Subcutaneous abdominal adipose tissue (tissue), 5 donors: ENCODE measurements around the gene CCDC40.

Experiments used
- H3K27ac ChIP-seq: one replicate; pipeline ENCODE4 v1.7.0; 2013; ENCODE audit warnings: low read depth, mild to moderate bottlenecking, inconsistent platforms, low read length, moderate library complexity
- H3K27me3 ChIP-seq, 5 donors: one replicate each; pipeline ENCODE4 v1.7.0; 2013; ENCODE audit warnings: low read length in 5 of 5, inconsistent platforms in 1 of 5; ENCODE audit not compliant: control insufficient read depth in 5 of 5, insufficient read depth in 4 of 5
- H3K36me3 ChIP-seq, 5 donors: one replicate each; pipeline ENCODE4 v1.7.0; 2013; ENCODE audit warnings: low read length in 5 of 5; ENCODE audit not compliant: control insufficient read depth in 5 of 5, insufficient read depth in 5 of 5
- H3K4me1 ChIP-seq, 5 donors: one replicate each; pipeline ENCODE4 v1.7.0; 2013; ENCODE audit warnings: low read length in 5 of 5, mild to moderate bottlenecking in 3 of 5, moderate library complexity in 1 of 5; ENCODE audit not compliant: control insufficient read depth in 5 of 5, insufficient read depth in 5 of 5
- H3K4me3 ChIP-seq, 5 donors: one replicate each; pipeline ENCODE4 v1.7.0; 2013; ENCODE audit warnings: low read length in 5 of 5, low read depth in 1 of 5
- H3K9ac ChIP-seq, 5 donors: one replicate each; pipeline ENCODE4 v1.7.0; 2013; ENCODE audit warnings: low read length in 5 of 5, mild to moderate bottlenecking in 4 of 5, moderate library complexity in 3 of 5
- H3K9me3 ChIP-seq, 5 donors: one replicate each; pipeline ENCODE4 v1.7.0; 2013; ENCODE audit warnings: low read length in 5 of 5; ENCODE audit not compliant: control insufficient read depth in 5 of 5
- donor health status: healthy.
- donor health status: healthy.
- donor health status: healthy.
- donor health status: healthy.
- donor health status: healthy.

The CCDC40 gene

DNA sequence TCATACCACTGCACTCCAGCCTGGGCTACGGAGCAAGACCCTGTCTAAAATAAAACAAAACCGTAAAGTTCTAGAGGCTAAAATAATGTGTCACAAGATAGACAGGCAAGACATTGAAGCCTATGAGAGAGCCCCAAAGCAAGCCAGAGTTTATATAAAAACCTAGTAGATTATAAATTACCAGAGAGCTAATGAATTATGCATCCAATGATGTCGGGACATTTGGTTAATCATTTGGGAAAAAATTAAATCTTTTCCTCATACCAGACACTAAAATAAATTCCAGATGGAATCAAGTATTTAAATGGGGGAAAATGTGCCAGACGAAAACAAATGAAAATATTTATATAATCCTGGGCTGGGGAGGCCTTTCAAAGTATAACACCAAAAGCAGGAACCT lies 24.2 kb downstream of the CCDC40 start:
- peaks cover 1 to 17% (median 16%) of the 10 kb centered on the region in 5 donors for H3K4me1 ChIP-seq
- H3K27ac ChIP-seq = no peak overlapping the region
- peaks cover 0 to 10% (median 7%) of the 10 kb centered on the region in 5 donors for H3K36me3 ChIP-seq
- H3K4me3 ChIP-seq = no peak overlapping the region
- no peaks in the 10 kb centered on the region for H3K9me3 ChIP-seq
- H3K9ac ChIP-seq = no peak overlapping the region
- no peaks in the 10 kb centered on the region for H3K27me3 ChIP-seq

GRCh38 chr17:80061421-80061820 lies 25.0 kb downstream of the CCDC40 start:
- peaks cover 1 to 22% (median 16%) of the 10 kb centered on the region in 5 donors for H3K4me1 ChIP-seq
- H3K9ac ChIP-seq = no peak overlapping the region
- H3K27ac ChIP-seq = no peak overlapping the region
- H3K36me3 ChIP-seq = peaks cover 0 to 10% (median 7%) of the 10 kb centered on the region in 5 donors
- no peak overlapping the region for H3K4me3 ChIP-seq
- no peaks in the 10 kb centered on the region for H3K27me3 ChIP-seq
- no peaks in the 10 kb centered on the region for H3K9me3 ChIP-seq

DNA sequence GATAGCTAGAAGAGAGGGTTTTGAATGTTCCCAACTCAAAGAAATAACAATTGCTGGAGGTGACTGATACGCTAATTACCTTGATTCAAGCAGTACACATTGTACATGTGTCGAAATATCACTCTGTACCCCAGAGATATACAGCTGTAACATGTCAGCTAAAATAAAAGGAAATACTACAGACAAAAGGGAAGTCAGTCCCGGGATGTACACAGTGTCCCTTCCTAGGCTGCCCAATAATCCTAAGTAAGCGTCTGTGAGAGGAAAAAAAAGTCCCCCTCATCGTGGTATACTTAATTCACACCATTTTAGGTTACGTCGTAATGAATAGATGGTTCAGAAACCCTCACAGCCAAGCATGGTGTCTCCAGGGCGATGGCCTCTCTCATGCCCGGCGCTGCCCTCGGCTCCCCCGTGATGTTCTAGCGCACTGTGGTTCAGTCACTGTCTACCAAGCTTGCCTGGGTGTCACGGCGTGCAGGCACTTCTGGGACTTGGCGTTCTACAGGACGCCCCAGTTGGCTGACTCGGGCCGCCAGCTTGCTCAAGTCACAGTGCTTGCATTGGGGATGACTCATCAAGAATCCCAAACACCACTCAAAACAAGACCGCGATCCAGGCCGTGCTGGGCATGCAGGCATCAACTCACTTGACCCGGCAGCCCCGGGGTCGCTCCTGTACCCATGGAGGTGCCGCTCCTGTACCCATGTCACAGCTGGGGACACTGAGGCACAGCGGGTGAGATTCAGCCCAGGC lies 27.6 kb downstream of the CCDC40 start:
- peak overlapping the region in 2 of 5 donors; percentile 19 to 51 for H3K9ac ChIP-seq
- no peak overlapping the region for H3K27ac ChIP-seq
- H3K4me1 ChIP-seq = peaks cover 6 to 29% (median 24%) of the 10 kb centered on the region in 5 donors
- H3K9me3 ChIP-seq = no peaks in the 10 kb centered on the region
- peaks cover 0 to under 1% (median 0%) of the 10 kb centered on the region in 5 donors for H3K36me3 ChIP-seq
- no peaks in the 10 kb centered on the region for H3K27me3 ChIP-seq
- H3K4me3 ChIP-seq = peak overlapping the region in 1 of 5 donors; percentile 2

- H3K36me3 ChIP-seq = no peaks in the 10 kb centered on the region
- H3K4me3 ChIP-seq = peak overlapping the region in 1 of 5 donors; percentile 2
- H3K4me1 ChIP-seq = peaks cover 7 to 36% (median 31%) of the 10 kb centered on the region in 5 donors
- no peaks in the 10 kb centered on the region for H3K27me3 ChIP-seq
- no peak overlapping the region for H3K27ac ChIP-seq
- H3K9ac ChIP-seq = peak overlapping the region in 1 of 5 donors; percentile 51
- H3K9me3 ChIP-seq = no peaks in the 10 kb centered on the region
These were observed 28.3 kb downstream of the CCDC40 start for GRCh38 chr17:80064696-80065095.

GRCh38 chr17:80065478-80066170 lies 29.2 kb downstream of the CCDC40 start:
- Histone ChIP-seq H3K4me3 (no peak overlapping the region), H3K36me3 (no peaks in the 10 kb centered on the region), H3K27ac (no peak overlapping the region), H3K9me3 (no peaks in the 10 kb centered on the region), H3K27me3 (no peaks in the 10 kb centered on the region), H3K9ac (no peak overlapping the region), H3K4me1 (peaks cover 11 to 45% (median 40%) of the 10 kb centered on the region in 5 donors)

DNA sequence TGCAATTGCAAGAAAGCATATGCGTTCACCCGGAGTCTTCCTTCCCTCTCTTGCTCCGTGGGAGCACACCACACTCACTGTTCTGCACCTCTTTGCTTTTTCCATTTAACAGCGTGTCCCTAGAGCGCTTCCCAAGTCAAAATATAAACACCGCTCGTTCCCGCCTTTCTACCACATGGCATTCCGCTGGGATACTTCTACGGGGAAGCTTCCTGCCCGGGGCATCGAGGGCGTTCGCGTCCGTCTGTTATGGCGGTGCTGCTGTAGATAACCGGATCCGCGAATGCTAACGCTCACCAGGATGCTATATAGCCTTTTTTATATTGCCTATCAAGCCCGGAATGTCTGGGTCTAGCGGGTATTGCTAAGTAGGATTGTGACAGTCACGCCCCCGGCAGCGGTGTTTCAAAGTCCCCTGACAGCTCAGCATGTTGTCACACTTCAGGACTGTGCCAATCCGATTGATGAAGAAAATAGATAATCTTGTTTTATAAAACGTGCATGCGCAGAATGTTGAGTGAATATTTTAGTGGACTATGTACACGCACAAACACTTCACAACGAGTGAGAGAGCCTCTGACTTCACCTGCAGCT lies 31.0 kb downstream of the CCDC40 start:
- Histone ChIP-seq H3K36me3 (no peaks in the 10 kb centered on the region), H3K9me3 (no peaks in the 10 kb centered on the region), H3K27me3 (no peaks in the 10 kb centered on the region), H3K9ac (no peak overlapping the region), H3K4me3 (no peak overlapping the region), H3K27ac (no peak overlapping the region), H3K4me1 (peaks cover 11 to 60% (median 51%) of the 10 kb centered on the region in 5 donors)

DNA sequence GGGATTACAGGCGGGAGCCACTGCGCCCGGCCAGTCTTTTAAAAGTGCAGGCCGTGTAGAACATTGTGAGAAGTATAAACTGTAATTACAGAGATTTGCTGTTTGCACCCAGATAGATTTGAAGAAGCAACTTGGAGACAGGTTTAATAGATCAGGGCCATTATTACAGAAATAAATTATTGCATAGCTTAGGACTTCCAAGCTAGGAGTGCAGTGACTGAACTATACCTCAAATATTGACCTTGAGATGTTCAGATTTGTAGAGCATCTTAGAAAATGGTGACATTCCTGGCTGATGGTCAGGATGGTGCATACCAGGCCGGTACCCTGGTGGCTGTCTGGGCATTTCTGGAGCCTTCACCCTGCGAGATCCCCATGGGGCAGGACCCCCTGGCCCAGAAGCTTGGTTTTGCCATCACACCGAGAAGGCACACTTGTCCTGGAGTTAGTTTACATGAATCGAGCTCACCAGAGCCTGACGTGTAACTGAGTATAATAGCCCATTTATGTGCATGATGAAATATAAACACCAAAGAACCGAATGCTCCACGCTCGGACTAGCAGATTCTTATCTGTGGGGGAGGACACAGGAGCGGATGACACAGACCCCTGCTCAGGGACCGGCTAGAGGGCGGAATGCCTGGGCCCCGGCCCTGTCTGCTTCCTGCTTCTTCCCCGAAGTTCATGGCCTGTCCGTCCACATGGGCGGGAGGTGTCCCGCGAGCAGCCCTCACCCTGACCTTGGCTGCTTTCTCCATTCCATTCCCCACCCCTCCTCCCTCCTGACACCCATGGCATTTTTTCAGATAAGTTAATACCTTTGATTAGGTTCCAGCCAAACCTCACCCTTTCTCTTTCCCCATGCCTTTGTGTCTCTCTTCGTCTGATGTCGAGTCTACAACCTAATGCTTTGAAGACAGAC lies 32.1 kb downstream of the CCDC40 start:
- peak overlapping the region in 1 of 5 donors; percentile 19 for H3K4me3 ChIP-seq
- H3K27ac ChIP-seq = peak overlapping the region; percentile 96
- no peaks in the 10 kb centered on the region for H3K36me3 ChIP-seq
- no peaks in the 10 kb centered on the region for H3K27me3 ChIP-seq
- peaks cover 11 to 56% (median 47%) of the 10 kb centered on the region in 5 donors for H3K4me1 ChIP-seq
- H3K9ac ChIP-seq = peak overlapping the region in 4 of 5 donors; percentile 2 to 63 (median 30)
- H3K9me3 ChIP-seq = no peaks in the 10 kb centered on the region

DNA sequence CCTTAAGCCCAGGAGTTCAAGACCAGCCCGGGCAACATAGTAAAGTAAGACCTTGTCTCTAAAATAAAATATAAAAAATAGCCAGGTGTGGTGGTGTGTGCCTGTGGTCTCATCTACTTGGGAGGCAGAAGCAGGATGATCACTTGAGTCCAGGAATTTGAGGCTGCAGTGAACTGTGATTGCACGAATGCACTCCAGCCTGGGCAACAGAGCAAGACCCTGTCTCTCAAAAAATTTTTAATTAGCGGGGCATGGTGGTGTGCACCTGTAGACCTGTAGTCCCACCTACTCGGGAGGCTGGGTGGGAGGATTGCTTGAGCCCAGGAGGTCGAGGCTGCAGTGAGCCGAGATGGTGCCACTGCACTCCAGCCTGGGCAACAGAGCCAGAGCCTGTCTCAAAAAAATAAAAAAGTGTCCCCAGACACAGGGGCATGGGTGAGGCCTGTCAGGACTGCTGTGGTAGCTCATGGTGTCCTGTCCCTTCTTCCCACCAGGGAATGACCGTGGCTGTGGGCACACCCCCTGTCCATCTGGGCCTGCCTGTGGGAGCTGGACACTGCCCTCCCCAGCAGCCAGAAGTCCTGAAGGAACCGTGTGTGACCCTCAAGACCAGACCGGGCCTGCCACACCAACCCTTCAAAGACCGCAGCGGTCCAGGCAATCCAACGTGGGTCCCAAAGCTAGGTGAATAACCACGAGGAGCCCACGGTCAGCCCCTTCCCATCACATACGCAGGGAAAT lies 34.1 kb downstream of the CCDC40 start:
- H3K4me3 ChIP-seq = peak overlapping the region; percentile 42 to 71 (median 64)

More for the DNA sequence above, 34.1 kb downstream of the CCDC40 start:
- H3K4me1 ChIP-seq = peaks cover 9 to 44% (median 35%) of the 10 kb centered on the region in 5 donors
- H3K27ac ChIP-seq = peak overlapping the region; percentile 96
- peak overlapping the region; percentile 54 to 82 (median 75) for H3K9ac ChIP-seq
- no peaks in the 10 kb centered on the region for H3K36me3 ChIP-seq
- no peaks in the 10 kb centered on the region for H3K9me3 ChIP-seq
- H3K27me3 ChIP-seq = no peaks in the 10 kb centered on the region
